H1 (cell line): ENCODE data around the gene PPP1CC. TPM values are rescaled to one million over a fixed set of nuclear protein-coding genes. Genes with fewer than 3 reads are reported as not detected.

ENCODE experiments used
- CTCF ChIA-PET: fragments of 300-600 bp; sonication (Branson Sonifier 250); formaldehyde crosslinking; loops from one replicate; lab custom pipeline; 2021; ENCODE audit not compliant: partially characterized antibody; lab: Charles Lee
- POLR2A ChIA-PET: fragments of 300-600 bp; sonication (Branson Sonifier 250); formaldehyde crosslinking; loops from one replicate; lab custom pipeline; 2021; ENCODE audit warnings: inconsistent platforms; ENCODE audit not compliant: partially characterized antibody; lab: Charles Lee
- DNase-seq, 2 experiments: peaks; one replicate each; pipeline versions ENCODE4 v3.0.0 to v3.0.0-alpha.2; 2010 to 2022; ENCODE audit warnings: low spot score in 2 of 2, low read depth in 1 of 2, mixed read lengths in 1 of 2
- FAIRE-seq: peaks from 2 replicates; lab custom pipeline; 2011; peaks lifted over from hg19 to GRCh38; lab: Jason Lieb, UNC
- H2AFZ ChIP-seq: 2 replicates; pipeline ENCODE4 v1.8.1; 2012; ENCODE audit warnings: low read length, inconsistent platforms
- H2AK5ac ChIP-seq: 2 replicates; pipeline ENCODE4 v1.6.1; 2013; ENCODE audit warnings: low read depth, low read length
- H2BK120ac ChIP-seq: replicated peaks from 2 replicates; pipeline ENCODE3; 2013; ENCODE audit warnings: low read depth, low read length, inconsistent platforms
- H2BK12ac ChIP-seq: 2 replicates; pipeline ENCODE4 v1.6.1; 2013; ENCODE audit warnings: low read depth, low read length
- H2BK15ac ChIP-seq: 2 replicates; pipeline ENCODE4 v1.6.1; 2013; ENCODE audit warnings: low read length
- H2BK20ac ChIP-seq: 2 replicates; pipeline ENCODE4 v1.6.1; 2013; ENCODE audit warnings: low read length
- H2BK5ac ChIP-seq: 2 replicates; pipeline ENCODE4 v1.6.1; 2013; ENCODE audit warnings: low read depth, low read length
- H3K14ac ChIP-seq: 2 replicates; pipeline ENCODE4 v1.6.1; 2013; ENCODE audit warnings: inconsistent platforms; ENCODE audit not compliant: insufficient read length
- H3K18ac ChIP-seq: 2 replicates; pipeline ENCODE4 v1.6.1; 2013; ENCODE audit warnings: low read length; ENCODE audit errors: extremely low read depth
- H3K23ac ChIP-seq: 2 replicates; pipeline ENCODE4 v1.6.1; 2013; ENCODE audit warnings: inconsistent platforms; ENCODE audit not compliant: insufficient read length
- H3K23me2 ChIP-seq: 2 replicates; pipeline ENCODE4 v1.6.1; 2013; ENCODE audit warnings: low read depth, low read length
- H3K27ac ChIP-seq: 2 replicates; pipeline ENCODE4 v1.6.1; 2011; ENCODE audit warnings: low read depth, low read length, inconsistent platforms
- H3K27me3 ChIP-seq, 4 experiments: replicated peaks in 1 of 4; 1 replicate in 1 of 4; 2 replicates in 3 of 4; pipeline versions ENCODE4 v1.6.1 to v1.8.1; 2011 to 2013; ENCODE audit warnings: low read length in 3 of 4, mild to moderate bottlenecking in 3 of 4, inconsistent platforms in 2 of 4, mixed read lengths in 2 of 4, moderate library complexity in 1 of 4; ENCODE audit not compliant: control insufficient read depth in 3 of 4, insufficient read depth in 3 of 4; ENCODE audit errors: extremely low read depth in 1 of 4
- H3K36me3 ChIP-seq, 4 experiments: 2 replicates each; pipeline versions ENCODE4 v1.6.1 to v1.8.1; 2011 to 2013; ENCODE audit warnings: mild to moderate bottlenecking in 4 of 4, low read length in 3 of 4, moderate library complexity in 2 of 4, control low read depth in 1 of 4, inconsistent platforms in 1 of 4; ENCODE audit not compliant: insufficient read depth in 4 of 4, control insufficient read depth in 2 of 4
- H3K4ac ChIP-seq: replicated peaks from 2 replicates; pipeline ENCODE3; 2013; ENCODE audit warnings: low read length, low read depth, mixed read lengths, inconsistent platforms; ENCODE audit not compliant: insufficient read length
- H3K4me1 ChIP-seq, 4 experiments: replicated peaks in 1 of 4; 1 replicate in 1 of 4; 2 replicates in 3 of 4; pipeline versions ENCODE4 v1.6.1 to v1.8.1; 2011 to 2013; ENCODE audit warnings: low read length in 3 of 4, inconsistent platforms in 2 of 4, mixed read lengths in 1 of 4; ENCODE audit not compliant: insufficient read depth in 4 of 4, control insufficient read depth in 3 of 4
- H3K4me2 ChIP-seq, 2 experiments: 2 replicates each; pipeline versions ENCODE4 v1.6.1 to v1.8.1; 2011 to 2013; ENCODE audit warnings: low read depth in 2 of 2, low read length in 2 of 2, control low read depth in 1 of 2, inconsistent platforms in 1 of 2, mild to moderate bottlenecking in 1 of 2; ENCODE audit not compliant: insufficient read depth in 1 of 2
- H3K4me3 ChIP-seq, 4 experiments: fragments of 200-600, 300-600 bp in 1 of 4; sonication (generic), shearing (Covaris generic), sonication (Bioruptor Twin) in 1 of 4; 2 replicates each; pipeline versions ENCODE4 v1.5.1 to v1.8.1; 2011 to 2016; ENCODE audit warnings: low read length in 4 of 4, low read depth in 3 of 4, control low read depth in 2 of 4, inconsistent platforms in 2 of 4, mild to moderate bottlenecking in 2 of 4, mixed read lengths in 1 of 4, moderate library complexity in 1 of 4; ENCODE audit not compliant: insufficient read depth in 2 of 4; ENCODE audit errors: extremely low read depth in 1 of 4
- H3K56ac ChIP-seq: replicated peaks from 2 replicates; pipeline ENCODE3; 2013; ENCODE audit warnings: low read depth, mild to moderate bottlenecking, mixed read lengths, low read length, inconsistent platforms; ENCODE audit not compliant: insufficient read length
- H3K79me1 ChIP-seq: 2 replicates; pipeline ENCODE4 v1.6.1; 2013; ENCODE audit warnings: low read depth, low read length, control low read depth
- H3K79me2 ChIP-seq, 2 experiments: 2 replicates each; pipeline versions ENCODE4 v1.6.1 to v1.8.1; 2012 to 2013; ENCODE audit warnings: low read length in 2 of 2, mild to moderate bottlenecking in 2 of 2, inconsistent platforms in 1 of 2; ENCODE audit not compliant: insufficient read depth in 2 of 2, control insufficient read depth in 1 of 2
- H3K9ac ChIP-seq, 4 experiments: replicated peaks in 1 of 4; 1 replicate in 1 of 4; 2 replicates in 3 of 4; pipeline versions ENCODE4 v1.6.1 to v1.8.1; 2011 to 2013; ENCODE audit warnings: low read depth in 3 of 4, low read length in 3 of 4, control low read depth in 2 of 4, mild to moderate bottlenecking in 2 of 4, moderate library complexity in 2 of 4, inconsistent platforms in 1 of 4; ENCODE audit errors: extremely low read depth in 1 of 4
- H3K9me3 ChIP-seq, 2 experiments: 2 replicates each; pipeline versions ENCODE4 v1.6.1 to v1.8.1; 2012 to 2013; ENCODE audit warnings: mild to moderate bottlenecking in 2 of 2, moderate library complexity in 2 of 2, control low read depth in 1 of 2, inconsistent platforms in 1 of 2, low read depth in 1 of 2, low read length in 1 of 2, mixed read lengths in 1 of 2; ENCODE audit not compliant: insufficient read depth in 2 of 2
- H4K20me1 ChIP-seq, 2 experiments: replicated peaks in 1 of 2; 2 replicates each; pipeline versions ENCODE3 to v1.8.1; 2011 to 2013; ENCODE audit warnings: inconsistent platforms in 2 of 2, low read length in 2 of 2, mild to moderate bottlenecking in 1 of 2; ENCODE audit not compliant: insufficient read depth in 2 of 2, control insufficient read depth in 1 of 2
- H4K5ac ChIP-seq: 2 replicates; pipeline ENCODE4 v1.6.1; 2013; ENCODE audit warnings: low read length, low read depth, mixed read lengths, inconsistent platforms; ENCODE audit not compliant: insufficient read length
- H4K8ac ChIP-seq: 2 replicates; pipeline ENCODE4 v1.8.0; 2013; ENCODE audit warnings: mild to moderate bottlenecking, moderate library complexity, low read length, inconsistent platforms; ENCODE audit not compliant: insufficient read depth; ENCODE audit errors: extremely low read depth
- H4K91ac ChIP-seq: replicated peaks from 2 replicates; pipeline ENCODE3; 2013; ENCODE audit warnings: low read length, mixed read lengths, inconsistent platforms; ENCODE audit not compliant: insufficient read length
- CREB1 ChIP-seq: IDR thresholded peaks from 2 replicates; pipeline ENCODE4 v1.6.1; 2012; ENCODE audit warnings: inconsistent platforms
- CTBP2 ChIP-seq: IDR thresholded peaks from 2 replicates; pipeline ENCODE4 v1.7.0; 2011; ENCODE audit warnings: borderline replicate concordance, mild to moderate bottlenecking, moderate library complexity, mixed read lengths, low read length; ENCODE audit not compliant: insufficient read depth, insufficient read length
- GTF2F1 ChIP-seq: IDR thresholded peaks from 2 replicates; pipeline ENCODE4 v1.6.1; 2012; ENCODE audit warnings: low read depth, low read length, improper control_type of control experiment, borderline replicate concordance
- HDAC6 ChIP-seq: IDR thresholded peaks from one replicate; pipeline ENCODE4 v1.7.1; 2012; ENCODE audit warnings: low read depth, mild to moderate bottlenecking, inconsistent platforms, low read length, moderate library complexity
- JUN ChIP-seq: IDR thresholded peaks from 2 replicates; pipeline ENCODE4 v1.6.1; 2011; ENCODE audit warnings: low read depth, mild to moderate bottlenecking, improper control_type of control experiment, low read length
- KDM1A ChIP-seq: fragments of 200-600, 300-600 bp; sonication (generic); IDR thresholded peaks from 2 replicates; pipeline ENCODE4 v1.7.1; 2016; ENCODE audit warnings: mild to moderate bottlenecking, low read length, borderline replicate concordance
- POU5F1 ChIP-seq: IDR thresholded peaks from 2 replicates; pipeline ENCODE4 v1.6.1; 2011; ENCODE audit warnings: low read depth, mild to moderate bottlenecking, low read length, moderate library complexity
- RAD21 ChIP-seq, 2 experiments: IDR thresholded peaks in 1 of 2; conservative IDR thresholded peaks in 1 of 2; 2 replicates each; pipeline ENCODE4 v1.6.1; 2011; ENCODE audit warnings: low read depth in 2 of 2, low read length in 2 of 2, improper control_type of control experiment in 1 of 2, inconsistent platforms in 1 of 2, mild to moderate bottlenecking in 1 of 2, moderate library complexity in 1 of 2
- RBBP5 ChIP-seq: IDR thresholded peaks from 2 replicates; pipeline ENCODE4 v1.7.1; 2012; ENCODE audit warnings: low read depth, mild to moderate bottlenecking, inconsistent platforms, low read length, moderate library complexity, borderline replicate concordance
- SRF ChIP-seq: IDR thresholded peaks from 2 replicates; pipeline ENCODE4 v1.6.1; 2011; ENCODE audit warnings: mild to moderate bottlenecking, low read depth, low read length, moderate library complexity
- WGBS, 2 experiments: shearing (Covaris generic) in 1 of 2; methylation state at CpG; one replicate each; pipeline versions ENCODE4 v1.1.6 to v1.1.7; 2013 to 2015; ENCODE audit warnings: low lambda C conversion rate in 2 of 2, mixed read lengths in 2 of 2, inconsistent platforms in 1 of 2, low coverage in 1 of 2, missing lambda C conversion rate in 1 of 2; ENCODE audit not compliant: insufficient replicate concordance in 2 of 2, insufficient coverage in 1 of 2, insufficient read length in 1 of 2; ENCODE audit errors: extremely low coverage in 1 of 2, missing lambda C conversion rate in 1 of 2; 5-methylcytosine and 5-hydroxymethylcytosine counted together
- polyA plus RNA-seq, 7 experiments: library from polyadenylated mRNA; depleted of rRNA in 3 of 7; stranded (reverse) in 5 of 7; unstranded in 2 of 7; fragments of >200 nt in 5 of 7; fragments of 200-250 nt in 2 of 7; gene quantifications; 1 replicate in 5 of 7; 2 replicates in 1 of 7; 4 replicates in 1 of 7; pipeline versions ENCODE4 v1.2.1 to v1.2.3, GENCODE V29; 2011 to 2013; ENCODE audit warnings: missing spikeins in 2 of 7, mixed read lengths in 2 of 7
- total RNA-seq: library from RNA; stranded (reverse); fragmentation: NEBNext Ultra II Directional; extraction: Animal tissue kit (Norgen Biotek cat#: 25700); gene quantifications from 2 replicates; pipeline ENCODE4 v1.2.1, GENCODE V29; 2021
- TF ChIP-seq, protein P1 (sequence below): IDR thresholded peaks from 2 replicates; pipeline ENCODE4 v1.6.1; 2011; ENCODE audit warnings: low read length, improper control_type of control experiment

PPP1CC gene
- total and polyA plus RNA-seq, 2 of the 8 experiments (the other 6 are each of a cell fraction or from before 2014, with no cell fraction given): 193 to 350 TPM

DNA sequence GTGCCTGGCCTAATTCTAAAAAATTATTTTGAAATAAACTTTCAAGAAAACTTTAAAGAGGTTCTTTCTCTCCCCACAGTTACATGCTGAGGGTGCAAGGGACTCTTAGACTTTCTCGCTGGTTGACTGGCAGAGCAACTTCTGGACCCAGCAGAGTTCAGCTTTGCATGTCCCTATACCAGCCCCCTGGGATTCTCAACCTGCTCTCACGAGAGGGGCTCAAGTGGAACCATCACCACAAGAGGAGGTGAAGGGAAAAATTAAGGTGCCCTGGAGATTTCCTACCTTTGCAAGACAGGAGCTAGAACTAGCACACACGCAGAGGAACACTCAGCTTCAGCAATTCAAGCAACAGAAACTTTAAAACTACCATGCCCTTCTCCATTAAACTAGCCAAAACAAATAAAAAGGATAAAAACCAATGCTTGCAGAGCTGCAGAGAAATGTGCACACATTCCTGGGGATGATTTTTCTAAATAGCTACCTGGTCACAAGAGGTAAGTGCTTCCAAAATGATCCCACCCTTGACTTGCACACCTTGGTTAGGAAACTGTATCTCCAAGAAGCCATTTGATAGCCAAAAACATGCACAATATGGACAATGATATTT is 56.3 kb downstream of the PPP1CC start:
- POLR2A ChIA-PET: interaction anchor here (1.2 to 2.2 kb wide), 2 partner anchors 11 to 18 kb away, joined by 3 to 8 read pairs; no protein-coding TSS in a partner anchor
- no peak for DNase-seq
- CTCF ChIA-PET: interaction anchor here (0.6 kb wide), 1 partner anchor 204 kb away, joined by 3 read pairs; no protein-coding TSS in a partner anchor

More for the DNA sequence above, 56.3 kb downstream of the PPP1CC start:
- 82% methylated on average over 3 of the region's 3 CpGs; no CpG with 5 or more reads in 1 of the 2 experiments for WGBS, 2 experiments
- Histone ChIP-seq H3K4me3 (no peak overlapping the region), H4K20me1 (no peaks in the 10 kb centered on the region), H3K27ac (no peak overlapping the region), H2BK20ac (no peak overlapping the region), H3K18ac (no peak overlapping the region), H2BK5ac (no peak overlapping the region), H3K56ac (no peak overlapping the region), H3K23me2 (peaks cover 6% of the 10 kb centered on the region), H3K36me3 (no peaks in the 10 kb centered on the region), H3K79me1 (no peaks in the 10 kb centered on the region), H3K9ac (no peak overlapping the region), H4K5ac (no peak overlapping the region), H3K9me3 (no peaks in the 10 kb centered on the region), H3K4ac (no peak overlapping the region), H3K14ac (no peak overlapping the region), H3K79me2 (no peaks in the 10 kb centered on the region), H3K4me2 (no peak overlapping the region), H2BK15ac (no peak overlapping the region), H2AK5ac (no peak overlapping the region), H4K91ac (no peak overlapping the region), H3K27me3 (peaks cover 0 to 13% (median 9%) of the 10 kb centered on the region in 4 experiments; a peak in 5 of 7 replicates), H2BK12ac (no peak overlapping the region), H3K4me1 (peaks cover 2 to 15% (median 6%) of the 10 kb centered on the region in 4 experiments), H2BK120ac (no peak overlapping the region), H3K23ac (no peak overlapping the region), H4K8ac (no peak overlapping the region), H2AFZ (no peak overlapping the region)
- no peak for FAIRE-seq
- no peak for TF ChIP-seq JUN
- no peak for TF ChIP-seq RAD21 (IDR thresholded peaks at IDR 0.05 in 1 of 2, conservative IDR thresholded peaks at IDR 0.05 in 1 of 2; ENCODE audit: low read depth in 2 of 2, low read length in 2 of 2)
- TF ChIP-seq SRF: no peak
- TF ChIP-seq CREB1: no peak
- TF ChIP-seq KDM1A: no peak
- TF ChIP-seq HDAC6: no peak
- TF ChIP-seq RBBP5: no peak
- TF ChIP-seq CTBP2: no peak
- no peak for TF ChIP-seq GTF2F1
- no peak for TF ChIP-seq POU5F1
- TF ChIP-seq, protein P1, sequence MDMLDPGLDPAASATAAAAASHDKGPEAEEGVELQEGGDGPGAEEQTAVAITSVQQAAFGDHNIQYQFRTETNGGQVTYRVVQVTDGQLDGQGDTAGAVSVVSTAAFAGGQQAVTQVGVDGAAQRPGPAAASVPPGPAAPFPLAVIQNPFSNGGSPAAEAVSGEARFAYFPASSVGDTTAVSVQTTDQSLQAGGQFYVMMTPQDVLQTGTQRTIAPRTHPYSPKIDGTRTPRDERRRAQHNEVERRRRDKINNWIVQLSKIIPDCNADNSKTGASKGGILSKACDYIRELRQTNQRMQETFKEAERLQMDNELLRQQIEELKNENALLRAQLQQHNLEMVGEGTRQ: no peak
